ENCODE measurements around the gene KIR2DL1. TPM values are rescaled to one million over a fixed set of nuclear protein-coding genes. Genes with fewer than 3 reads are reported as not detected.

KIR2DL1 gene
- total RNA-seq, 1 donor from 2014 or later = not detected

DNA sequence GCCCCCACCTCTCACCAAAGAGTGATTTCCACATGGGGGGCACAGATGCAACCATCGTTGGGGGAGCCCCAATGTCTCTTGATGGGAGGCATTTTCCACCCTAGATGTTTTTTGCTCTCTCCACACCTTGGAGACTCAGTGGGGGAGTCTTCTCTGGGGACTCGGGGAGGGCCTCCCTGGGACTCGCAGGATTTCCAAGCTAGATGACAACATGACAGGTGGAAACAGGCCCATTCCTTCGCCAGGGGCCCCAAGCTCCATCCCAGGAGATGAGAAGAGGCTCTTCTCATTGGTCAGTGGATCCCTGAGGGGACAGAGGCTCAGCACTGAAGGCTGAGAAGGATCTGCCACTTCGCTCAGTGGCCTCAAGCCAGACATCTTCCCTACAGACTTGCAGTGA is 21.1 kb downstream of the KIR2DL1 start:
- no peak for DNase-seq (ENCODE audit: extremely low spot score, unreplicated experiment)
- Mint-ChIP-seq H3K36me3 (ENCODE audit: unreplicated experiment) (no peaks in the 10 kb centered on the region), H3K4me3 (ENCODE audit: unreplicated experiment) (no peak overlapping the region), H3K9me3 (ENCODE audit: unreplicated experiment) (peaks cover 50% of the 10 kb centered on the region), H3K27ac (ENCODE audit: unreplicated experiment) (no peak overlapping the region), H3K4me1 (ENCODE audit: unreplicated experiment) (no peaks in the 10 kb centered on the region), H3K27me3 (ENCODE audit: unreplicated experiment) (no peaks in the 10 kb centered on the region)
- TF ChIP-seq, protein P1, sequence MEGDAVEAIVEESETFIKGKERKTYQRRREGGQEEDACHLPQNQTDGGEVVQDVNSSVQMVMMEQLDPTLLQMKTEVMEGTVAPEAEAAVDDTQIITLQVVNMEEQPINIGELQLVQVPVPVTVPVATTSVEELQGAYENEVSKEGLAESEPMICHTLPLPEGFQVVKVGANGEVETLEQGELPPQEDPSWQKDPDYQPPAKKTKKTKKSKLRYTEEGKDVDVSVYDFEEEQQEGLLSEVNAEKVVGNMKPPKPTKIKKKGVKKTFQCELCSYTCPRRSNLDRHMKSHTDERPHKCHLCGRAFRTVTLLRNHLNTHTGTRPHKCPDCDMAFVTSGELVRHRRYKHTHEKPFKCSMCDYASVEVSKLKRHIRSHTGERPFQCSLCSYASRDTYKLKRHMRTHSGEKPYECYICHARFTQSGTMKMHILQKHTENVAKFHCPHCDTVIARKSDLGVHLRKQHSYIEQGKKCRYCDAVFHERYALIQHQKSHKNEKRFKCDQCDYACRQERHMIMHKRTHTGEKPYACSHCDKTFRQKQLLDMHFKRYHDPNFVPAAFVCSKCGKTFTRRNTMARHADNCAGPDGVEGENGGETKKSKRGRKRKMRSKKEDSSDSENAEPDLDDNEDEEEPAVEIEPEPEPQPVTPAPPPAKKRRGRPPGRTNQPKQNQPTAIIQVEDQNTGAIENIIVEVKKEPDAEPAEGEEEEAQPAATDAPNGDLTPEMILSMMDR (IDR thresholded peaks at IDR 0.05) = no peak

DNA sequence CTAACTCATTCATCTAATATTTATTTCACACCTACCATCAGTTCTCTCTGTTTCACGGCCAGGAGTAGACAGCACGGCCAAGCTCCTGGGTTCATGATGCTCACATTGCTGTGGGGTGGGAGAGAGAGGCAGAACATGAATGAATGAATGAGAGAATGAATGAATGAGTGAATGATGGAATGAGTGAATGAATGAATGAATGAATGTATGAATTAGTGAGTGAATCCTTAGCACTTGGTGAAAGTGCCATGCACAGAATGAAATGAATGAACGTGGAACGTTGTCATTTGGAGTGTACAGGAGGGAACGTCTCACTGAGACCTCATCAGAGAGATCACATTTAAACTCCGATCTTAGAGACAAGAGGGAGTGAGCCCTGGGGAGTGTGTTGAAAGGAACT is 21.9 kb downstream of the KIR2DL1 start:
- Mint-ChIP-seq H3K27ac (ENCODE audit: unreplicated experiment) (no peak overlapping the region), H3K36me3 (ENCODE audit: unreplicated experiment) (no peaks in the 10 kb centered on the region), H3K27me3 (ENCODE audit: unreplicated experiment) (no peaks in the 10 kb centered on the region), H3K4me1 (ENCODE audit: unreplicated experiment) (no peaks in the 10 kb centered on the region), H3K4me3 (ENCODE audit: unreplicated experiment) (no peak overlapping the region), H3K9me3 (ENCODE audit: unreplicated experiment) (peaks cover 47% of the 10 kb centered on the region)
- TF ChIP-seq, protein P1 (IDR thresholded peaks at IDR 0.05) = no peak
- DNase-seq (ENCODE audit: extremely low spot score, unreplicated experiment) = no peak

DNA sequence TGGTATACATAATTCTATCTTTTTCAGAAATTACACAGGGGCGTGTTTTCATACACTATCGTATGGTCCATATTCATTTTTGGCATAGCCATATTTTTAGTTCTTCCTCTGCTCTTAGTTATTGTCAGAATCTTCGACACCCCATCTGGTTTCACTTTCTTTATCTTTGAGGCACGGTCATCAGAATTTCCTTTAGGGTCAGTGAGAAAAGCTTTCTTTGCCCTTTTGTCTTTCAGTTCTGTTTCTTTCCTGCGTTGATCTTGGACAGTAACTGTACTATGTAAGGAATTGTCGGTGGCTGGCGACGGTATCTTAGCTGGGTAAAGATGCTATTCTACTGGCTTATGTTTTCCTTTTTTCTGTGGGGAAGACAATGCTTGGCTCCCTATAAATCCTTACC is 23.2 kb downstream of the KIR2DL1 start:
- Mint-ChIP-seq H3K27me3 (ENCODE audit: unreplicated experiment) (no peaks in the 10 kb centered on the region), H3K36me3 (ENCODE audit: unreplicated experiment) (no peaks in the 10 kb centered on the region), H3K9me3 (ENCODE audit: unreplicated experiment) (peaks cover 44% of the 10 kb centered on the region), H3K27ac (ENCODE audit: unreplicated experiment) (no peak overlapping the region), H3K4me1 (ENCODE audit: unreplicated experiment) (no peaks in the 10 kb centered on the region), H3K4me3 (ENCODE audit: unreplicated experiment) (no peak overlapping the region)
- TF ChIP-seq, protein P1 (IDR thresholded peaks at IDR 0.05) = no peak
- DNase-seq (ENCODE audit: extremely low spot score, unreplicated experiment) = no peak

DNA sequence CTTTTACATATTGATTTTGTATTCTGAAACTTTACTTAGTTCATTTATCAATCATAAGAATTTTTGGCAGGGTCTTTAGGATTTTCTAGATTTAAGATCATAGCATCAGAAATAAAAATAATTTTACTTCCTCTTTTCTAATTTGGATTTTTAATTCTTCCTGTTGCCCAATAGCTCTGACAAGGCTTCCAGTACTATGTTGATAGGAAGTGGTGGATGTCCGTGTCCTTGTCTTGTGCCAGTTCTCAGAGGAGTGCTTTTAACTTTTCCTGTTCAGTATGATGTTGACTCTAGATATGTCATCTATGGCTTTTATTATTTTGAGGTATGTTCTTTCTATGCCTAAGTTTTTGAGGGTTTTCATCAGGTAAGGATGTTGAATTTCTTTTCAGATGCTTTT is 26.2 kb downstream of the KIR2DL1 start:
- DNase-seq (ENCODE audit: extremely low spot score, unreplicated experiment) = no peak
- Mint-ChIP-seq H3K36me3 (ENCODE audit: unreplicated experiment) (no peaks in the 10 kb centered on the region), H3K4me3 (ENCODE audit: unreplicated experiment) (no peak overlapping the region), H3K9me3 (ENCODE audit: unreplicated experiment) (peaks cover 37% of the 10 kb centered on the region), H3K27ac (ENCODE audit: unreplicated experiment) (no peak overlapping the region), H3K4me1 (ENCODE audit: unreplicated experiment) (no peaks in the 10 kb centered on the region), H3K27me3 (ENCODE audit: unreplicated experiment) (no peaks in the 10 kb centered on the region)
- TF ChIP-seq, protein P1 (IDR thresholded peaks at IDR 0.05) = no peak

DNA sequence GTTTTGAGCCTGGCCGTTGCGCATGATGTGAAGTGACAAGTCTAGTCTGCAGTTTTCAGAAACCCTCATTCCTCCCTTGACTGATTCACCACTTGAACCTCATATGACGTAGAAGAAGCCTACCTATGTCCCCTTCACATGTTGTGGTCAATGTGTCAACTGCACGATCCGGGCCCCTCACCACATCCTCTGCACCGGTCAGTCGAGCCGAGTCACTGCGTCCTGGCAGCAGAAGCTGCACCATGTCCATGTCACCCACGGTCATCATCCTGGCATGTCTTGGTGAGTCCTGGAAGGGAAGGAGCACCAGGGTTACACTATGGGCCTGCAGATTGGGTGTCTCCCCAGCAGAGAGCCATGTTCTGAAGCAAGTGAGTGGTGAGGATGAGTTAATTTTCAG is 33.8 kb downstream of the KIR2DL1 start, which contains the start of gene KIR2DL4:
Gene KIR2DL4 (plus strand): TSS at position 201 of the 400 bp plus-strand sequence. CDS start 42 bp downstream, at position 243.
- DNase-seq (ENCODE audit: extremely low spot score, unreplicated experiment) = peak; percentile 74
- TF ChIP-seq, protein P1 (IDR thresholded peaks at IDR 0.05) = no peak
- Mint-ChIP-seq H3K36me3 (ENCODE audit: unreplicated experiment) (no peaks in the 10 kb centered on the region), H3K27me3 (ENCODE audit: unreplicated experiment) (no peaks in the 10 kb centered on the region), H3K27ac (ENCODE audit: unreplicated experiment) (no peak within 1 kb of the TSS), H3K4me3 (ENCODE audit: unreplicated experiment) (no peak within 1 kb of the TSS), H3K4me1 (ENCODE audit: unreplicated experiment) (no peaks in the 10 kb centered on the region), H3K9me3 (ENCODE audit: unreplicated experiment) (peaks cover 37% of the 10 kb centered on the region)
